ENCODE results near the gene ADAM11. TPM values are rescaled to one million over a fixed set of nuclear protein-coding genes. Genes with fewer than 3 reads are reported as not detected.

Gene ADAM11
- total RNA-seq, 4 donors from 2014 or later, result 0.67 to 1.4 TPM; not detected in 2

DNA sequence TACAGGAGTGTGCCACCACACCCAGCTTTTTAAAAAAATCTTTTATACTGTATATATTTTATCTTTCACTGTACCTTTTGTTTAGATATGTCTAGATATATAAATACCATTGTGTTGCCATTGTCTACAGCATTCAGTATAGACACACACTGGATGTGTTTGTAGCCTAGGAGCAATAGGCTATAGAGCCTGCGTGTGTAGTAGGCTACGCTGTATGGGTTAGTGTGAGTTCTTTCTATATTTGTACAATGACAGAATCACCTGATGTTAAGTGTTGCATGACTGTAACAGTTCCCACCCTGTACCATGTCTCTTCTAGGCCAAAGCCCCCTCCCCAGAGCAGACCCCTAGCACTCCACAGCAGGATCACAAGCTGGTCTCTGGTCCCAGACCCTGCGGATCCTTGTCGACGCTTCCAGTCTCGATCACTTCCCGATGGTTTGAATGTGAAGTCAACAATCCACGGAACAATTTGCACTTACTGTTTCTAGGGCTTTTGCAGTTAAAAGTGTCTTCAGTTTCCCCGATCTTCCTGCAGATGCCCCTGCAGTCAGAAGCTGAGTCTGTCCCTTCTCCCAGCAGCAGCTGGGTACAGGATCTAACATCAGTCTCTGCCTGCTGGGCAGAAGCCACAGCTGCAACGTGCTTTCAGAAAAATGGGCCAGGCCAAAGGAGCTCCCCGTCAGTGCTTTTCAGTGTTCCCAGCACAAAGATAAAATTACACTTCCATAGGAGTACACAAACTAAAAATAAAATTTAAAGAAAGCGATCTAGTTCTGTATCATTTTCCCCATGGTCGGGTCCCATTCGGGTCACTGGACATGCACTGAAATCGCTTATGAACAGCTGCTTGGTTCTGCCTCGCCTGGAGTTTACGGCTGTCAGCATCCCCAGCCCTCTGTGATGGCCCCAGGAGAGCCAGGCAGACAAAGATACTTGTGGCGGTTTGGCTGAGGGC, 35.4 kb downstream of the ADAM11 start:
- Histone ChIP-seq H3K4me1 (peaks cover 0 to 13% (median 0%) of the 10 kb centered on the region in 4 donors), H3K9me3 (no peaks in the 10 kb centered on the region), H3K27ac (peak overlapping the region in 1 of 4 donors; percentile 72), H3K27me3 (no peaks in the 10 kb centered on the region), H3K36me3 (no peaks in the 10 kb centered on the region), H3K4me3 (no peak overlapping the region)
- TF ChIP-seq, protein P1, sequence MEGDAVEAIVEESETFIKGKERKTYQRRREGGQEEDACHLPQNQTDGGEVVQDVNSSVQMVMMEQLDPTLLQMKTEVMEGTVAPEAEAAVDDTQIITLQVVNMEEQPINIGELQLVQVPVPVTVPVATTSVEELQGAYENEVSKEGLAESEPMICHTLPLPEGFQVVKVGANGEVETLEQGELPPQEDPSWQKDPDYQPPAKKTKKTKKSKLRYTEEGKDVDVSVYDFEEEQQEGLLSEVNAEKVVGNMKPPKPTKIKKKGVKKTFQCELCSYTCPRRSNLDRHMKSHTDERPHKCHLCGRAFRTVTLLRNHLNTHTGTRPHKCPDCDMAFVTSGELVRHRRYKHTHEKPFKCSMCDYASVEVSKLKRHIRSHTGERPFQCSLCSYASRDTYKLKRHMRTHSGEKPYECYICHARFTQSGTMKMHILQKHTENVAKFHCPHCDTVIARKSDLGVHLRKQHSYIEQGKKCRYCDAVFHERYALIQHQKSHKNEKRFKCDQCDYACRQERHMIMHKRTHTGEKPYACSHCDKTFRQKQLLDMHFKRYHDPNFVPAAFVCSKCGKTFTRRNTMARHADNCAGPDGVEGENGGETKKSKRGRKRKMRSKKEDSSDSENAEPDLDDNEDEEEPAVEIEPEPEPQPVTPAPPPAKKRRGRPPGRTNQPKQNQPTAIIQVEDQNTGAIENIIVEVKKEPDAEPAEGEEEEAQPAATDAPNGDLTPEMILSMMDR (IDR thresholded peaks at IDR 0.05), result no peak
- DNase-seq, result no peak

DNA sequence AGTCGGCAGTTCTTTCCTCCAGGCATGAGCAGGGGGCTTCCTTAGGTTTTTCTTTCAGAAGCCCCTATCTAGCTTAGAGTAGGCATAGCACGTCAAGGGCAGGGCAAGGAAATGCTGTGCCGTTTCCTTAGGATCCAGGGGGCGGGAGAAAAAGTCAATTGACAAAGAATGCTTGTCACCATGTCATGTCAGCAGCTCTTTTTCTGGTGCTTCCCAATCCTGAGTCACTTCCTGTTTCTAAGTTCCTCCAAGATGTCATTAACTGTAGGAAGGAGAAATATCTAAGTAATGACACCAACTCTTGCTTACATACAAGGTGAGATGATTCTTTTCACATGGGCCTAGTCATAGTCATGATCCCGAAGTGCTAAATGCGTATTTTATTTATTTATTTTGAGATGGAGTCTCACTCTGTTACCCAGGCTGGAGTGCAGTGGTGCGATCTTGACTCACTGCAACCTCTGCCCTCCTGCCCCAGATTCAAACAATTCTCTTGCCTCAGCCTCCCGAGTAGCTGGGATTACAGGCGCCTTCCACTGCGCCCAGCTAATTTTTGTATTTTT, 36.1 kb downstream of the ADAM11 start:
- Histone ChIP-seq H3K27ac (peak overlapping the region in 2 of 4 donors; percentile 25 to 72), H3K27me3 (no peaks in the 10 kb centered on the region), H3K9me3 (no peaks in the 10 kb centered on the region), H3K36me3 (no peaks in the 10 kb centered on the region), H3K4me3 (no peak overlapping the region), H3K4me1 (peaks cover 0 to 13% (median 0%) of the 10 kb centered on the region in 4 donors)
- TF ChIP-seq, protein P1 (IDR thresholded peaks at IDR 0.05), result no peak
- no peak for TF ChIP-seq POLR2A (IDR thresholded peaks at IDR 0.05)
- DNase-seq, result no peak

DNA sequence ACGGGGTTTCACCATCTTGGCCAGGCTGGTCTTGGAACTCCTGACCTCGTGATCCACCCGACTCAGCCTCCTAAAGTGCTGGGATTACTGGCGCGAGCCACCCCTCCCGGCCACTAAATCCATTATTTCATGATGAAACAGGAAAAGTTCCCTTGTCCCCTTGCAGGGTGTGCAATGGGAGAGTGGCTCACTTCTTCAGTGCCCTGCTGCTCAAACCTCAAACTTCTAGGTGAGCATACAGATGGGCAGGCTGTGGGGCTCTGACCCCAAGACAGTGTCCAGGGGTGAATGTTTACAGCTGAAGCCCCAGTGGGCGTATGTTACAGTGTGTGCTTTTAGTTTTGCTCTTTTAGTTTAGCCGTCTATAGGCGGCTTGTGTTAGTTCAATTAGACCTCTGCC, 36.6 kb downstream of the ADAM11 start:
- Histone ChIP-seq H3K36me3 (no peaks in the 10 kb centered on the region), H3K27me3 (no peaks in the 10 kb centered on the region), H3K27ac (peak overlapping the region in 2 of 4 donors; percentile 25 to 72), H3K4me3 (no peak overlapping the region), H3K9me3 (no peaks in the 10 kb centered on the region), H3K4me1 (peaks cover 0 to 13% (median 0%) of the 10 kb centered on the region in 4 donors)
- no peak for DNase-seq
- TF ChIP-seq, protein P1 (IDR thresholded peaks at IDR 0.05), result no peak
- no peak for TF ChIP-seq POLR2A (IDR thresholded peaks at IDR 0.05)

DNA sequence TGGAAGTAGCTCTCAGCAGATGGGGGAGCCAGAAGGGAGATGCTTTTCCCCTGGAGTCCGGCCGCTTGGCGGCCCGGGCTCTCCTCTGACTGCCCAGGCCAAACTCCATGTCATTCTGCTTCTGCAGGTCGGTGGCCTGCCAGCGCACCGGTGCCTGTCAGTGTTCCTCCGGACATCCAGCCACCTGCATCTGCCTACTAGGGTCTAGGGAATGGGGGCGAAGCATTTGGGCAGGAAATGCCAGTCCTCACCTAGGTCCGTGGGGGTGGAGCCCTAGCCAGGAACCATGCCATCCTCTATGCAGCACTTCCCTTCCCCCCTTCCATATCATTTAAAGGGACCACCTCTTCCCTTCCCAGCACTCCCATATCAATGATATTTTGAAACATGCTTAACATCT, 37.1 kb downstream of the ADAM11 start:
- Histone ChIP-seq H3K27ac (peak overlapping the region in 2 of 4 donors; percentile 25 to 72), H3K9me3 (no peaks in the 10 kb centered on the region), H3K4me3 (no peak overlapping the region), H3K27me3 (no peaks in the 10 kb centered on the region), H3K36me3 (no peaks in the 10 kb centered on the region), H3K4me1 (peaks cover 0 to 13% (median 0%) of the 10 kb centered on the region in 4 donors)
- DNase-seq, result no peak
- no peak for TF ChIP-seq POLR2A (IDR thresholded peaks at IDR 0.05)
- TF ChIP-seq, protein P1 (IDR thresholded peaks at IDR 0.05), result no peak

DNA sequence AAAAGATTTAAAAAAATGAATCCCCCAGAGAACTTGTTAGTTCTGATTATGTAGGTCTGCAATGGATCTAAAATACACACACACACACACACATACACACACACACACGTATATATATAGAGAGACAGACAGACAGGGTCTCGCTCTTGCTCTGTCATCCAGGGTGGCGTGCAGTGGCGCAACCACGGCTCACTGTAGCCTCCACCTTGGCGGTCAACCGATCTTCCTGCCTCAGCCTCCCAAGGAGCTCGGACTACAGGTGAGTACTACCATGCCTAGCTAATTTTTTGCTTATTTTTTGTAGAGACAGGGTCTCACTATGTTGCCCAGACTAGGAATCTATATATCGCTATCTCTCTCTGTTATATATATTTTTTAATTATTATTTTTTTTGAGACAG, 37.9 kb downstream of the ADAM11 start:
- Histone ChIP-seq H3K4me3 (no peak overlapping the region), H3K27ac (peak overlapping the region in 1 of 4 donors; percentile 72), H3K4me1 (peaks cover 0 to 13% (median 0%) of the 10 kb centered on the region in 4 donors), H3K36me3 (no peaks in the 10 kb centered on the region), H3K9me3 (no peaks in the 10 kb centered on the region), H3K27me3 (no peaks in the 10 kb centered on the region)
- no peak for DNase-seq
- TF ChIP-seq, protein P1 (IDR thresholded peaks at IDR 0.05), result no peak
- TF ChIP-seq POLR2A (IDR thresholded peaks at IDR 0.05), result no peak

All from Peyer's patch (tissue), 4 donors.